Measurements from ENCODE around the gene PARVB.

PARVB gene

DNA sequence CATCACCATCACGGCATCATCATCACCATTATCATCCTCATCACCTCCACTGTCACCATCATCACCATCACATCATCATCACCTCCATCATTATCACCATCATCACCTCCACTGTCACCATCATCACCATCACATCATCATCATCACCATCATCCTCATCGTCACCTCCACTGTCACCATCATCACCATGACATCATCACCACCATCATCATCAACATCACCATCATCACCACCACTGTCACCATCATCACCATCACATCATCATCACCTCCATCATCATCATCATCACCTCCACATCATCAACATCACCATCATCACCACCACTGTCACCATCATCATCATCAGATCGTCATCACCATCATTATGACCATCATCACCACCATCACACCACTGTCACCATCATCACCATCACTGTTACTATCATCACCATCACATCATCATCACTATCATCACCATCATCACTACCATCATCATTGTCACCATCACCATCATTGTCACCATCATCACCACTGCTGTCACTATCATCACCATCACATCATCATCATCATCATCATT is 189.5 kb downstream of the PARVB start:
- CTCF ChIA-PET: no interaction called here
- TF ChIP-seq, protein P1, sequence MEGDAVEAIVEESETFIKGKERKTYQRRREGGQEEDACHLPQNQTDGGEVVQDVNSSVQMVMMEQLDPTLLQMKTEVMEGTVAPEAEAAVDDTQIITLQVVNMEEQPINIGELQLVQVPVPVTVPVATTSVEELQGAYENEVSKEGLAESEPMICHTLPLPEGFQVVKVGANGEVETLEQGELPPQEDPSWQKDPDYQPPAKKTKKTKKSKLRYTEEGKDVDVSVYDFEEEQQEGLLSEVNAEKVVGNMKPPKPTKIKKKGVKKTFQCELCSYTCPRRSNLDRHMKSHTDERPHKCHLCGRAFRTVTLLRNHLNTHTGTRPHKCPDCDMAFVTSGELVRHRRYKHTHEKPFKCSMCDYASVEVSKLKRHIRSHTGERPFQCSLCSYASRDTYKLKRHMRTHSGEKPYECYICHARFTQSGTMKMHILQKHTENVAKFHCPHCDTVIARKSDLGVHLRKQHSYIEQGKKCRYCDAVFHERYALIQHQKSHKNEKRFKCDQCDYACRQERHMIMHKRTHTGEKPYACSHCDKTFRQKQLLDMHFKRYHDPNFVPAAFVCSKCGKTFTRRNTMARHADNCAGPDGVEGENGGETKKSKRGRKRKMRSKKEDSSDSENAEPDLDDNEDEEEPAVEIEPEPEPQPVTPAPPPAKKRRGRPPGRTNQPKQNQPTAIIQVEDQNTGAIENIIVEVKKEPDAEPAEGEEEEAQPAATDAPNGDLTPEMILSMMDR (conservative IDR thresholded peaks at IDR 0.05; ENCODE audit: low read depth): no peak
- POLR2A ChIA-PET (ENCODE audit: low non-redundant PET): no interaction called here
- no peak overlapping the region for H3K27ac ChIP-seq
- DNase-seq (ENCODE audit: low spot score): no peak

DNA sequence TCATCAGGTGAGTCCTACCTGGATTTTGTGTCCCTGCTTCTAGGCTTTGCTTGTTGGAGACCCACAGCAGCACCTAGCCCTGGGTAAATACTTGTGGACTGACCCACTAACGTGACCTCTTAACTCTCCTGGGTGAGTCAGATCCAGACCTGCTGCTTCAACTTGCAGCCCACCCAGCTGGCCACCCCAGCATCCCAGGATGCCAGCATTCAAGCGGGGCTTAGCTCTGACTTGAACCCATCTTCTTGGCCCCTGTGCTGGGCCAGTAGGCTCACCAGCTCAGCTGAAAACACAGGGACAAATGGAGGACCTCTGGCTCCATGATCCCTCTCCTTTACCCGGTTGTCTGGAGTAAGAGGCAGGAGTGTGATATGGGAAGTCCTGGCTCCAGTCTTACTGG is 190.1 kb downstream of the PARVB start:
- ChIA-PET CTCF (no interaction called here), POLR2A (ENCODE audit: low non-redundant PET) (no interaction called here)
- TF ChIP-seq, protein P1 (conservative IDR thresholded peaks at IDR 0.05; ENCODE audit: low read depth): no peak
- no peak overlapping the region for H3K27ac ChIP-seq
- no peak for DNase-seq (ENCODE audit: low spot score)

DNA sequence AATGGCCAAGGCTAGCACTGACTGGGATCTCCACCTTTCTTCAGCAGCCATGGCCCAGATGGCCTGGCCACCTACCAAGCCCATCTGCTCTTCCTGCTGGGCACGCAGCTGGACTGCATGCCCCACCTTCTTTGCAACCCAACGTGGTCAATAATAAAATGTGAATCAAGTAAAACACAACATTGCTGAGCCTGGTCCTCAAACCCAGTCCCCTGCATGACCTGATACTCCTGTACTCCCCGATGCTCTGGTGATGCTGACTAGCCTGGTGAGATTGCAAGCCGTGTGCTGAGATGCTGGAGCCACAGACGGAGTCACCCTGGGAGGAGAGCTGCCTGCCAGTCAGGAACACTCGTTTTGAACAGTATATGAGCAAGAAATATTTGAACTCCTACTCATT is 190.7 kb downstream of the PARVB start:
- ChIA-PET POLR2A (ENCODE audit: low non-redundant PET) (no interaction called here), CTCF (no interaction called here)
- DNase-seq (ENCODE audit: low spot score): no peak

DNA sequence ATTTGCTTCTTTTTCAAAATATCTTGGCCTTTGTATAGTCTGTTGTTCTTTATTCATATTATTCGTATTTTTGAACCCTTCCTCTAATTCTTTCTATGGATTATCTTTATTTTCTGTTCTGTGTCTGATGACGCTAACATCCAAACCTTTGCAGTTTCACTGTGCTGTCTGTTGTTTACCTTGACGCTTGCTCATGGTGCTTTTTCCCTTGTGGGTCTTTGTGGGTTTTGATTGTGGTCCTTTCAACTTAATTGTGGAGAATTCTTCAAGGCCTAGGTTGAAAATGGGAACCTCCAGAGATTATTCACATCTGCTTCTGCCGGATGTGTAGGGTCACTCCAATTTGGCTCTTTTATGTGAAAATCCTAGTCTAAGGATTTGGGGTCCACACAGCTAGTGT is 191.2 kb downstream of the PARVB start:
- CTCF ChIA-PET: no interaction called here

More for the DNA sequence above, 190.7 kb downstream of the PARVB start:
- TF ChIP-seq, protein P1 (conservative IDR thresholded peaks at IDR 0.05; ENCODE audit: low read depth): no peak
- H3K27ac ChIP-seq: no peak overlapping the region

DNA sequence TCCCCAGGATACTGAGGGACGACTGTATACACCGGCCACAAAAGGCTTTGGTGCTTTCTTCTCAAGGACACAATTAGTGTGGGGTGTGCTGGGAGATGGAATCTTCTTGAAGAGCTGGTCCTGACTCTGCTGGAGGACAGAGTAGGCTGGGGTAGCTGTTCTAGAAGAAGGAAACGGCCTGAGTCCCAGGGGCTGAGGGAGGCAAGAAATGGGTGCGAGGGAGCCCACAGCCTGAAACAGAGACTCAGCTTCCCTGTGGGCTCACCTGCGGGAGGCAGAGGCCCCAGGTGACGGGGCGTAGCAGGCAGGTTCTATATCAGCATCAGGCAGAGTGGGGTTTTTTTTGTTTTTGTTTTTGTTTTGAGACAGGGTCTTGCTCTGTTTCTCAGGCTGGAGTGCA is 193.2 kb downstream of the PARVB start:
- H3K27ac ChIP-seq: no peak overlapping the region
- TF ChIP-seq, protein P1 (conservative IDR thresholded peaks at IDR 0.05; ENCODE audit: low read depth): no peak
- ChIA-PET POLR2A (ENCODE audit: low non-redundant PET) (no interaction called here), CTCF (interaction anchor here (0.6 kb wide), 1 partner anchor 22 kb away, joined by 3 read pairs; no protein-coding TSS in a partner anchor)
- no peak for DNase-seq (ENCODE audit: low spot score)

More for the DNA sequence above, 191.2 kb downstream of the PARVB start:
- no peak for DNase-seq (ENCODE audit: low spot score)
- no peak overlapping the region for H3K27ac ChIP-seq
- TF ChIP-seq, protein P1 (conservative IDR thresholded peaks at IDR 0.05; ENCODE audit: low read depth): no peak
- POLR2A ChIA-PET (ENCODE audit: low non-redundant PET): no interaction called here

DNA sequence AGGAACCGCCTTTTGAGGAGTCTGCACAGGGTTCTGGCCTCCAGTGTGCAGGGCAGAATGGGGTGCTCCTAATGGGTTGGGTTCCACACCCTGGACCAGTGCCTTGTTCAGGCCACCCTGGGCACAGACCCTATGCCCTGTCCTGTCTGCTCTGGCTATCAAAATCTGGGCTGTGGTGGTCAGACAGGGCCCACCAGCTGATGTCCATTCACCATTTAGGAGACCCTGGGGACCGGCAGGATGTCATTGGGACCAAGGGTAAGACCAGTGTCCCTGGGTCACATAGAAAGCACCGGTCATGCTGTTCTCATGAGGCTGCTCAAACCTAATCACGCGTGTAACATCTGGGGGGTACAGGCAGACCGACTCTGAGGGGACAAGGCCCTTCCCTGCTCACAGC is 194.0 kb downstream of the PARVB start:
- CTCF ChIA-PET: interaction anchor here (0.6 kb wide), 1 partner anchor 22 kb away, joined by 3 read pairs; no protein-coding TSS in a partner anchor
- POLR2A ChIA-PET (ENCODE audit: low non-redundant PET): no interaction called here
- no peak for DNase-seq (ENCODE audit: low spot score)
- no peak overlapping the region for H3K27ac ChIP-seq
- TF ChIP-seq, protein P1 (conservative IDR thresholded peaks at IDR 0.05; ENCODE audit: low read depth): no peak
